Cardiac septum (tissue), 1 donor: ENCODE data around the gene CFAP251. TPM values are rescaled to one million over a fixed set of nuclear protein-coding genes. Genes with fewer than 3 reads are reported as not detected.

Source experiments
- DNase-seq: peaks from one replicate; pipeline ENCODE4 v3.0.0-alpha.2; 2020; ENCODE audit warnings: low spot score
- intact Hi-C: fragments of 100-400 bp; cut with DNase I; formaldehyde crosslinking; loops from one replicate; pipeline ENCODE4 v1.14.0; 2022
- total RNA-seq: library from RNA; stranded (reverse); fragmentation: NEBNext Ultra II Directional; extraction: Animal tissue kit (Norgen Biotek cat#: 25700); gene quantifications from one replicate; pipeline ENCODE4 v1.2.1, GENCODE V29; 2021
- donor health status: DM: no; HTN: no; CAD: no.

The CFAP251 gene
- total RNA-seq, 1 donor from 2014 or later = 3.8 TPM

DNA sequence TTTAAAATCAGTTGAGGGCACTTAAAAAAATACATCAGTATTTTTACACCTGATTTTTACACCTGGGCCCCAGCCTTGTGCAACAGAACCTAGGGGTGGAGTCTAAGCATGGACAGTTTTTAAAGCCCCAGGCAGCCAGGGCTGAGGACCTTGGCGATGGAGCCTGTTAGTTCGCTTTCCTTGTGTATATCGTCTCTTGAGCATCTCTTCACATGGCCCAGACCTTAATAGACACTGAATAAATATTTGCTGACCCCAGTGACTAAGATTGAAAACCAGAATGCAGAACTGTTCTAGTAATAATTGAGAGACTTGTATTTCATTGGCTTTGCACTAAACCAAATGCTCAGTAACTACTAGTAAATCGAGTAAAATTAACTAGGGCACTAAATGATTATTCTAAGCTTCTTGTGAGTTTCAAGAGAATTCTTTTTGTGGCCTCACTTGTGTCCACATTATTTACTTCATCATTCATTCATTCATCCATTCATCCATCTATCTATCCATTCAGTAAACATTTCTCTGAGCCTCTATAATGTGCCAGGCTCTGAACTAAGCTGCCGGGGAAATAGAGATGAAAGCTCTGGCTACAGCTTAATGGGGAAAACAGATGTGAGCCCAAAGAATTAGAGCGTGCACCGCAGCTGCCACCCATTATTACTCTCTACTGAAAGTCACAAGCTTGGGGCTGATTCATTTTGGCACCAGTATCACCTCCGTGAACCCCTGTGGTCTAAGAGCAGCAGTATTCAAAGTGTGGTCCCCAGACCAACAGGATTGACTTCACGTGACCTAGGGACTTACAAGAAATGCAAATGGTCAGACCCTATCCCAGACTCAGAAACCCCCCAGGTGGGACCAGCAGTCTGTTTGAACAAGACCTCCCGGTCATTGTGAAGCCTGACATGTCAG is 72.6 kb downstream of the CFAP251 start:
- intact Hi-C loops = no loop called here
- DNase-seq = no peak

DNA sequence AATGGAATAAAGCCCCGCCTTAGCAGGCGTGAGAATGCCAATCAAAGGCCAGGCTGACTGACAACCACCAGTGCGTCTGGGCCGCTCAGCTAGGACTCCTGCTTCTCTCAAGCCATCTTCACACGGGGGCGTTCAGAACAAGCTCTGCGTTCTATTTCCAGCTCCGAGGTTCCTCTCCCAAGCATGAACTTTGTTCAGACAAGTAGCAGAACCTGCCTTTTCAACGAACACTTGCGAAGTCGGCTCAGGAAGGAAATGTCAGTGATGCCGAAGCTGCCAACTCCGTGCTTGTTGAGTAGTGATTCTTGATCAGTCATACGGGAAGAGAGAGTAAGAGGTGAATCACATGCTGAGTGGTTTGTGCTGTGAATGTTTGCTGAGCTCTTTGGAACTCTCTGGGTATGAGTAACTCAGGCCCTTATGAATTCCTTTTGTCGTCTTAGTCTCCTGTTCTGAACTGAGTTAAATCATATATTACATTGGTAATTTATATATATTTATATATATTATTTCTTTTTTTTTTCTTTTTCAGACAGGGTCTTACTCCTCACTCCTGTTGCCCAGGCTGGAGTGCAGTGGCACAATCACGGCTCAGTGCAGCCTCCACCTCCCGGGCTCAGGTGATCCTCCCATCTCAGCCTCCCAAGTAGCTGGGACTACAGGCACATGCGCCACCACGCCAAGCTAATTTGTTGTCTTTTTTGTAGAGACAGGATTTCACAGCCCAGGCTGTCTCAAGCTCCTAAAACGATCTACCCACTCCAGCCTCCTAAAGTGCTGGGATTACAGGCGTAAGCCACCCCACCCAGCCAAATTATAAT is 73.9 kb downstream of the CFAP251 start:
- intact Hi-C loops = no loop called here
- no peak for DNase-seq

DNA sequence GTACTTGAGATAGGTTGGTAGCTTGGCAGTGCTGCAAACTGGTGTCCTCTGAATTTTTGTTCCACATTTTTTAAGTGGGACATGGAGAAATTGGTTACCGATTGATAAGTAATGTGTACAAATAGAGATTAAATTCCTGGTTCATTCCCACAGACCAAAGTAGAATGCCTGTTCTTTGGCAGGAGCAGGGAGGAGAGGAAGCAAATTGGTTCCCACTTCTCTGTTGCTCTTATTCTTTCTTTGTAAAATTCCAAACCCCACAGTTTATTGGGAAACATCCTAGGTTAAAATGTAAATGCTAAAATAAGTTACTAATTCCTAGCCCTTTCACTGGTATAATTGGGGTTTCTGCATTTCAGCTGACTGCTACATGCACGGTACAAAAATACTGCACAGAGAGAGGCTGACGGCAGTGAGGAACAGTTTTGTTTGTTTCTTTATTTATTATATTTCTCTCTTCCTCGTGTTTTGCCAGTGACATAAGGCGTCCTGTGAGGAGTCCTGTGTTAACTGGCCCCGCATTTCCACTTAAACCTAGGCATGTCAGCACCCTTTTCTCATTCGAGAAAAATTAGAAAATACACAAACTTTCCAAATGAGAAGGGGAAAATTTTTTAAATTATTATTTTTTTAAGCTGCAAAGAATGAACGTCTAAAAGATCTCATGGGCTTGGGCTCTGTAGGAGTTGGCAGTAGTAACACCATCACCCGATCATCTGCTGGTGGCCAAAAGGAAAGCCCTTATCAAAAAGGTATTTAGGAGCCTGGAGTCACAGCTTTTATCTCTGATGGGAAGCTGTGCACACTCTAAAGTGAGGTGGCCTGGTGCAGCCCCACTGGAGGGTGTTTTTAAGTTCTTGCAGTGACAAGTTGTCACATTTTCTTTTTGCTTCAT is 77.9 kb downstream of the CFAP251 start:
- intact Hi-C loops = no loop called here
- no peak for DNase-seq

DNA sequence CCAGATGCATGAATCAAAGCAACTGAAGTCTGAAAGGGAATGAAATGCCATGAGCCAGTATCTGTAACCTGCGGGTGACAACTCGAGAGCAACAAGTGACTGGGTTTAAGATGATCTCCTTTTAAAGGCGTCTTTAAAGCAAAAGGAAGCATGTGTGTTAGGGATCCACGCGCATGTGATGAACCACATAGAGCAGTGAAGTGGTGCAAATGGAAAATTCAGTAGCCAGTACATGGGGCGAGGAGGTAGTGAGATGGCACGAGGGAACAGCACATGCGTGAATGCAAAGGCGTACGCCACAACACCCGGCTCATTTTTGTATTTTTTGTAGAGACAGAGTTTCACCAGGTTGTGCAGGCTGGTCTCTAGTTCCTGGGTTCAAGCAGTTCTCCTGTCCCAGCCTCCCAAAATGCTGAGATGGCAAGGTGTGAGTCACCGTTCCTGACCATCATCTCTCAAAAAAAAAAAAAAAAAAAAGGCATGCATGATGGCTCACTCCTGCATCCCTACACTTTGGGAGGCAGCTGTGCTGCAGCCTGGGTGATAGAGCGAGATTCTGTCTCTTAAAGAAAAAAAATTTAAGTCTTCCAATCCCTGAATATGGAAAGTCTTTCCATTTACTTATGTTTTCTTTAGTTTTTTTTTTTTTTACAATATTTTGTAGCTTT is 78.7 kb downstream of the CFAP251 start:
- intact Hi-C loops = no loop called here
- DNase-seq = no peak

DNA sequence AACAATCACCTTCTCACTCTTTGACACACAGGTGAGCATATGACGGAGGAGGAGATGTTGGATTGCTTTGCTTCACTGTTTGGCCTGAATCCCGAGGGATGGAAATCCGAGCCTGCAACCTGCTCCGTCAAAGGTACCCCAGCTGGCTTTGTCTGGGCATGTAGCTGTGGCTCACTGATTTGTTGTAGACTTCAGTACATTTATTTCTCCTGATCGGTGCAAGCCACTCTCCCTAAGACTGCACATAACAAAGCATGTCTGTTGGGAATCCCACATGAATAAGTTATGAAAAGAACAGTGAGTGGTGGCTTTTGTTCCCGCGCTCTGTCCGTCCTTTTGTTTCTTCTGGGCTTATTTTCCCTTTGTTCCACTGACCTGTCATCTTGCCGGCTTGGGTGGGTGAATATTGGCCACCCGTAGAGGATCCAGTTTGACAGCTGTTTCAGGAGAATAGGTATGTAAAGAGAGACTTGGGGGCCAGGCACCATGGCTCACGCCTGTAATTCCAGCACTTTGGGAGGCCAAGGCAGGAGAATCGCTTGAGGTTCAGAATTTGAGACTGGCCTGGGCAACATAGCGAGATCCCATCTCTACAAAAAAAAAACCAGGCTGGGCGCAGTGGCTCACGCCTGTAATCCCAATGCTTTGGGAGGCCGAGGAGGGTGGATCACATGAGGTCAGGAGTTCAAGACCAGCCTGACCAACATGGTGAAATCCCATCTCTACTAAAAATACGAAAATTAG is 83.2 kb downstream of the CFAP251 start:
- intact Hi-C loops = no loop called here
- no peak for DNase-seq

DNA sequence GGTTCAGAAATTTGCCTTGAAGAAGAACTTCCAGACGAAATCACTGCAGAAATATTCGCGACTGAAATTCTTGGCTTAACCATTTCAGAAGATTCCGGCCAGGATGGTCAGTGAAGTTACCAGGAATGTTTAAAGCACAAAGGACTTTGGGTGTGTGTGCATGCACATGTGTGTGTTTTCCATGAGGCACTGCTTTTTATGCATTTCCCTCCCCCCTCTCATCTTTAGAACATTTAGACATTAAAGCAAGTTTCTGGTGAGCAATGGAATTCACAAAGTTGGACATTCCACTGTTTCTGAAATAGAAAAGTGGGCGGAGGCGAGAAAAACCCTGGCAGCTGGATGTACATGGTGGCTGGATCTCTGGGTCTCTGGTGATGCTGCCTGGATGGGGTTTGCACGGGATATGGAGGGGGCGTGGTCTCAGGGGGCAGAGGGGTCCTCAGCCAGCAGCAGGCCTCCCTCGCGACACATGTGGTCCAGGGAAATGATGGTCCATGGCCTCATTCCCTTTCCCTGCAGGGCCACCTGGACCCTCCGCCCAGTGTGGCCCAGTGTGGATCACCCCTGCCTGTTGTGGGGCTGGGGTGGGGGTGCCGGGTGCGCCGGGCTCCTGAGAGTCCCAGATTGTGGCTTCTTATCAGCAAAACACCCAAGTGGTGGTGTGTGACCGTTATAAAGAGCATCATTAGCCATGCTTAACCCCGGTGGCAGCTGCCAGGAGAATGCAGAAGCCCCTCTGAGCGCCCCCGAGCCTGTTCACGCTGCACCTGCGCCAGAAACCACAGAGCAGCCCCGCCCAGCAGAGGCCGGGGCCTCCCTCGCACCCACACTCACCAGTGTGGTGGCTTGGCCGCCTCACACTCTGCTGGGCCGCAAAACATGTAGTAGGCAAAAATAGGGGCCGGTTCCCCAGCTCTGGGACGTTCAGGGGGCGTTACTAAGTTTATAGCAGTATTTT is 85.5 kb downstream of the CFAP251 start:
- intact Hi-C loops = no loop called here
- no peak for DNase-seq

DNA sequence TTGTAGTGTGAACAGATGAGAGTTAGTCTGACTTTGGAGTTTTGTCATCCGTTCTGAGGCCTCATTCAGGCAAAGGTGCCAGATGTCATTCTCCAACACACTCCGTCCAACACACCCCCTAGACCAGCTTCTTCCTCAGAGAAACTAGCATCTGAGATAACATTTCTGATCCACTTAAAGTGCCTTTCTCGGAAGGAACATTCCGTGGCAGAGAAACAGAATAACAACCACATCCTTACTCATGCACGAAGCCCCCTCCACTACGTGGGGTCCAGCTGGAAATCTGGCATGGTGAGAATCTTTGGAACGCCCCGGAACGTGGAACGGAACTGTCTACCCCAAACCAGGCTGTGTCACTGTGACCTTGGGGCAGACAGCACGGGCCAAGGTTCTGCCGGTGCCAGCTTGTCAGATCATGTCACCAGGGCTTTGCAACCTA is 86.3 kb downstream of the CFAP251 start:
- intact Hi-C loops = no loop called here
- no peak for DNase-seq

DNA sequence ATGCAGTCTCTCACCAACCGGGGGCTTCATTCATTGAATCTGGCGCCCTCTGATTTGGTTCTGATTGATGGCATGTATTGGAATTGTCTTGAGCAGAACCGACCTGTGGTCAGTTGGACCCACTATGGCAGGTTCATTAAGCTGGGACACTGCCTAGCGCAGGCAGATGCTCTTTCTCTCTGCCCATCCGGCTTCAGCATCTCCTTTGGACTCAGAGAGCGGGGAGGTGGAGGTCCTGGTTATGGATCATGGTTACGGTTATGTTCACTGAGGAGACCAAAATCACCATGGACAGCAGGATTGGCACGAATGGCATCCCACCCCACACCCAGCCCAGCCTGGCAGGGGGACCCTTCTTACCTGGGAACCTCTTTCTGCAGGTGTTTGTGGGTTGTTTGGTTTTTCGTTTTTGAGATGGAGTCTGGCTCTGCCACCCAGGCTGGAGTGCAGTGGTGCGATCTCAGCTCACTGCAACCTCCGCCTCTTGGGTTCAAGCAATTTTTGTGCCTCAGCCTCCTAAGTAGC is 86.9 kb downstream of the CFAP251 start:
- no peak for DNase-seq
- intact Hi-C loops = no loop called here

DNA sequence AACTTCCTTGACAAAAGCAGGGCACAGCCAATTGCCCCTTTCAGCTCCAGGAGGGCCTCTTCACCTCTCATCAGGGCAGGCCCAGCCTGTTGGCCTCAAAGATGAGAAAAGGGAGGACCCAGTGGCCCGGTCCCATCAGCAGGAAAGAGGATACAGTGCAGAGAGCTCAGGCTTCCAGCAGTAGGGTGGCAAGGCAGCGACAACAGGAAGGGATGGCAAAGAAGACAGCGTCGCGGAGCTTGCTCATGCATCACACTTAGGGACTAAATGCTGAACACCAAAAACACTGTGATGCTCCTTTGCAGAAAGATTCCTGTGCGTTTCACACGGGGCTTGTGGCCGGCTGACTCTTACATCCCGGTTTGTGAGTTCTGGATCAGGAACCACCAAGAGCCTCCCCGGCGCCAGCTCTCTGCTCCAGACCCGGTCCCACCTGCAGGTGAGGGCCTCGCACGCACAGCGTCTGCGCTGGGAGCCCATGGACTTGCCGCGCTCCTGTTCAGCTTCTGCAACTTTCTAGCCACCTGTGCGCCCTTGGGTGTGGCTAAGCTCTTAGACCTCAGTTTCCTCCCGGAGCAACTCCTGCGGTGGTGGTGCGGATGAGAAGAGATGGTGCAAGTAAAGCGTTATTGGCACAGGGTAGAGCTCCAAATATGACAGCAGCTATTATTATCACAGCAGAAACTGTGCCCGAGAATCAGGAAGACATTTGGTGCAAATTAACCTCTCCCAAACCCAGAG is 88.0 kb downstream of the CFAP251 start:
- intact Hi-C loops = no loop called here
- no peak for DNase-seq

DNA sequence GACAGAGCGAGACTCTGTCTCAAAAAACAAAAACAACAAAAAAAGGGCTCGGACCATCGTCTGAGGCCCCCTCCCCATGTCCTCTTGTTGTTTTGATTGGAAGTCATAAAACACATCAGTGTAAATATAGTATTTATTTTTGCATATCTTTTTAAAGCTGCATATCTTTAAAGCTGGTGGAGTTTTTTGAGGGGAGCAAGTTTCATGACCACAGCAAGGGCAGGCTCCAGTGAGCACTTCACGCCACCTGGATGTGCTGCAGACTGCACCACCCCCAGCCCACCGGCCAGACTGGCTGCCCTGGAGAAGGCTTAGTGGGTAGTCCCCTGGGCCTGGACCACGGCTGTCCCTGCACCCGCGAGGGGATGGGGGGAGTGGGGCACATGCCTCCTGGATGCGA is 91.3 kb downstream of the CFAP251 start:
- intact Hi-C loops = no loop called here

DNA sequence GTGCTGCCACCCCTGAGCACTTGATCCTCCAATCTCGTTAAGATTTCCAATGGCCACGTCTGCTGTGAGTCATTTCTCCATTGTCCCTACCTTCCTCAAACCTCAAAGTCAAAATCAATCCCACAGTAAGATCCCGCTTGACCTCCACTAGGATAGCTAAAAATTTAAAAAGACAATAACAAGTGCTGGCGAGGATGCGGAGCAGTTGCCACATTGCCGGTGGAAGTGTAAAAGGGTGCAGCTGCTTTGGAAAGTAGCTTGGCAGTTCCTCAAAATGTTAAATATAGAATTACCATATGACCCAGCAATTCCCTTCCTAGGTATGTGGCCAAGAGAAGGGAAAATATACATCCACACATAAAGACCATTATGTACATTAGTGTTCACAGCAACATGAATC is 93.8 kb downstream of the CFAP251 start:
- no peak for DNase-seq
- intact Hi-C loops = no loop called here

More for the DNA sequence above, 91.3 kb downstream of the CFAP251 start:
- no peak for DNase-seq

DNA sequence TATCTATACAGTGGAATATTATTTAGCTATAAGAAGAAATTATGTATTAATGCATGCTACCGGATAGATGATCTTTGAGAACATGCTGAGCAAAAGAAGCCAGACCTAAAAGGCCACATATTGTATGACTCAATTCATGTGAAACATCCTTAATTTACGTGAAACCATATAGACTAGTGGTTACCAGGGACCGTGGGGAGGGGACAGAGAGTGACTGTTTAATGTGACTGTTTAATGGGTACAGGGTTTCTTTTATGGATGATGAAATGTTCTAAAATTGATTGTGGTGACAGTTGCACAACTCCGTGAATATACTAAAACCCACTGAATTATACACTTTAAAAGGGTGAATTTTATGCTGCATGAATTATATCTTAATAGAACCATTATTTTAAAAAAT is 94.7 kb downstream of the CFAP251 start:
- no peak for DNase-seq
- intact Hi-C loops = no loop called here

DNA sequence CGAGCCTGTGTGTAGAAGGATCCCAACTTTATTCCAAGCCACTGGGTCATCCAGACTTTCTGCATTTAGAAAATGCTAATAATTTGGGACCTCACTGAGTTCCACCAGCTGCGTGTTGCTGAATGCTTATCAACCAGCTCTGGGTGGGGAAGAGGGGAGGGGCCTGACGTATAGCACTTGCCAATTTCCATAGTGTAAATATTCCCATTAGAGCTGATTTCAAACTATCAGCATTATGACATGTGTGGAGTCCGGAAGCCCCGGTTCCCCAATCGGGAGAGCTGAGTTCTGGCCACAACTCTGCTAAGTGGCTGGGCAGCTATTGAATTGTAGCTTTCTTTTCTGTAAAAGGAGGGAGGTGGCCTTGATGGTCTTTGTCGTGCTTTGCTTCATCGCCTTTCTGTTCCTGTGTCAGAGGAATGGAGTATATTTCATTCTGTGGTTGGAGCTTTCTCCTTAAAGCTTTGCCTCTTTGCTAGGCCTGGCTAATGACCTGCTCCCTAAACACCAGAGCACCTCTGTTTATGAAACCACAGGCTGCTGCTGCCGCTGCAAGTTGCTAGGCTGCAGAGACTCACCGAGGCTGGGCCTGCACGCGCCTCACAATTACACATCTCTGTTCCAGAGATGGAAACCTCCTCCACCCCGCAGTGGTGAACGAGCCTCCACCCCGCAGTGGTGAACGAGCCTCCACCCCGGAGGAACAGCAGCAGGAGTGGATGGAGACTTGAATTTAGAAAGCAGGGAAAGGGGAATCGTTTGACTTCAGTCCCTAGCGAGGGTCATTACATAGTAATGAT is 95.6 kb downstream of the CFAP251 start:
- no peak for DNase-seq
- intact Hi-C loops = no loop called here

DNA sequence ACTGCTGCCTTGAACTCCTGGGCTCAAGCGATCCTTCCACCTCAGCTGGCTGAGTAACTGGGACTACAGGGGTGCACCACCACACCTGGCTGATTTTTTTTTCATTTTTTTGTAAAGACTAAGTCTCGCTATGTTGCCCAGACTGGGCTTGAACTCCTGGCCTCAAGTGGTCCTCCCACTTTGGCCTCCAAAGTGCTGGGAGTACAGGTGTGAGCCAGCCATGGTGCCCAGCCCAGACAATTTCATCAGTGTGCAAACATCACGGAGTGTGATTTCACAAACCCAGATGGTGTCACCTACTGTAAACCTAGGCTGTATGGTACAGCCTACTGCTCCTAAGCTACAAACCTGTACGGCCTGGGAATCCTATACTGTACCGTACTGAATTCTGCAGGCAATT is 96.4 kb downstream of the CFAP251 start:
- intact Hi-C loops = no loop called here
- DNase-seq = no peak

DNA sequence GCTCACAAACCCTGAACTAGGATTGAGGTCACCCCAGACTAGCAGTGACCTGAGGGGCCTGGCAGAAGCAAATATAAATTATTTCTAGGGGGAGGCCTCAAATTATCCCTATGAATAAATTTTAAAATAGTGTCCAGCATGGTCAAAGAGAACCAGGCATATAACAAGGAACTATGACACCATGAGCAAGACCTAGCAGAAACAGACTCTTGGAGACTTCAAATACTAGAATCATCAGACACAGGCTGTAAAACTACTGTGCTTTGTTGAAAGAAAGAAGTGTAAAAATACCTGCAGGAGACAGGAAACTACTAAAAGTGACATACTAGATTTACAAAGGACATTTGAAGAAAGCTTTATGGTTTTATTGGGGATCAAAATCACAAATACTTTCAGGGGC is 100.1 kb downstream of the CFAP251 start:
- DNase-seq = no peak
- intact Hi-C loops = no loop called here

DNA sequence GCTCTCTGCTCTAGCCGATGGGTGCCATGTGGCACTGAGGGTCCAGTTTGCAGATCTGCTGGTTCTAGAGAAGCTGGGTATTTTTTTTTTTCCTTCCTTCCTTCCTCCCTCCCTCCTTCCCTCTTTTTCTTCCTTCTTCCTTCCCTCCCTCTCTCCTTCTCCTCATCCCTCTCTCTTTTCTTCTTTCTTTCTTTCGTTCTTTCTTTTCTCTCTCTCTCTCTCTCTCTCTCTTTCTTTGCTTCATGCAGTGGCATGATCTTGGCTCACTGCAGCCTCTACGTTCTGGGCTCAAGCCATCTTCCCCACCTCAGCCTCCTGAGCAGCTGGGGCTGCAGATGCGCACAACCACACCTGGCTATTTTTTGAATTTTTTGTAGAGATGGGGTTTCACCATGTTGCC is 100.5 kb downstream of the CFAP251 start:
- intact Hi-C loops = no loop called here
- no peak for DNase-seq
